GM12875 (cell line): Measurements from ENCODE around the gene CRACR2B.

Experiments used
- H3K4me3 ChIP-seq: one replicate; pipeline ENCODE4 v1.5.1; 2011; ENCODE audit warnings: low read depth, low read length, control low read depth
- CTCF ChIP-seq: IDR thresholded peaks from 2 replicates; pipeline ENCODE4 v1.5.1; 2011; ENCODE audit warnings: low read depth, mild to moderate bottlenecking, control low read depth, inconsistent platforms, low read length, moderate library complexity, borderline replicate concordance; ENCODE audit not compliant: insufficient read depth

Gene CRACR2B

GRCh38 chr11:815675-816432 is 11.9 kb upstream of the CRACR2B start:
- no peak overlapping the region for H3K4me3 ChIP-seq
- TF ChIP-seq CTCF = no peak

GRCh38 chr11:816433-816779 is 11.3 kb upstream of the CRACR2B start:
- H3K4me3 ChIP-seq = no peak overlapping the region
- no peak for TF ChIP-seq CTCF

- H3K4me3 ChIP-seq = peak within 1 kb of the TSS; percentile 83
- TF ChIP-seq CTCF = no peak
These were observed 9.2 kb upstream of the CRACR2B start, which contains the start of gene PNPLA2 for GRCh38 chr11:818396-819128. PNPLA2 (plus strand) TSS chr11:818914; CDS start chr11:819719, 805 bp downstream.

GRCh38 chr11:819129-819931 is 8.4 kb upstream of the CRACR2B start:
- H3K4me3 ChIP-seq = peak overlapping the region; percentile 83
- 0 out of 2 replicates have a peak, but pooled peaks have one; percentile 17 for TF ChIP-seq CTCF

GRCh38 chr11:819943-820649 is 7.6 kb upstream of the CRACR2B start:
- TF ChIP-seq CTCF = no peak
- H3K4me3 ChIP-seq = peak overlapping the region; percentile 83

GRCh38 chr11:820655-821511 is 6.8 kb upstream of the CRACR2B start:
- peak overlapping the region; percentile 83 for H3K4me3 ChIP-seq
- TF ChIP-seq CTCF = no peak
